ENCODE results near the gene CYTH1.

DNA sequence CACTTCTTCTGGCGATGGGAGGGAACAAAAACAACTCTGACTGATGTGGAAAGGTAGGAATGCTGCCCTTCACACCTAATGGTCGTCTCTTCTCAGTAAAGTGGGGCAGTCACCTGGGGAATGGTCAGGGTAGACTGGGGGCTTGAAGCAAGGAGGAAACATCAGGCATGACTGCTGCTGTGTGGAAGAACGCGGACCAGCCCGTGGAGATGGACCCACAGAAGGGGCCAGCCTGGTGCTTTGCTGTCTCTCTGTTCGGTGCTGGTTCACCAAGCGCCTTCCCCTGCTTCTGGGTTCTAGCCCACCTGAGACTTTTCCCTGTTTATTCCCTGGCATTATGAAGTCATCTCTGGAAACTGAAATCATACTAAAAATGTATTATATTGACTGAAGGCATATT is 108.7 kb downstream of the CYTH1 start:
- TF ChIP-seq, protein P1, sequence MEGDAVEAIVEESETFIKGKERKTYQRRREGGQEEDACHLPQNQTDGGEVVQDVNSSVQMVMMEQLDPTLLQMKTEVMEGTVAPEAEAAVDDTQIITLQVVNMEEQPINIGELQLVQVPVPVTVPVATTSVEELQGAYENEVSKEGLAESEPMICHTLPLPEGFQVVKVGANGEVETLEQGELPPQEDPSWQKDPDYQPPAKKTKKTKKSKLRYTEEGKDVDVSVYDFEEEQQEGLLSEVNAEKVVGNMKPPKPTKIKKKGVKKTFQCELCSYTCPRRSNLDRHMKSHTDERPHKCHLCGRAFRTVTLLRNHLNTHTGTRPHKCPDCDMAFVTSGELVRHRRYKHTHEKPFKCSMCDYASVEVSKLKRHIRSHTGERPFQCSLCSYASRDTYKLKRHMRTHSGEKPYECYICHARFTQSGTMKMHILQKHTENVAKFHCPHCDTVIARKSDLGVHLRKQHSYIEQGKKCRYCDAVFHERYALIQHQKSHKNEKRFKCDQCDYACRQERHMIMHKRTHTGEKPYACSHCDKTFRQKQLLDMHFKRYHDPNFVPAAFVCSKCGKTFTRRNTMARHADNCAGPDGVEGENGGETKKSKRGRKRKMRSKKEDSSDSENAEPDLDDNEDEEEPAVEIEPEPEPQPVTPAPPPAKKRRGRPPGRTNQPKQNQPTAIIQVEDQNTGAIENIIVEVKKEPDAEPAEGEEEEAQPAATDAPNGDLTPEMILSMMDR (IDR thresholded peaks at IDR 0.05), result no peak
- no peak for TF ChIP-seq TCF7L2 (IDR thresholded peaks at IDR 0.05; ENCODE audit: low read depth, low read length)
- TF ChIP-seq, protein P2, sequence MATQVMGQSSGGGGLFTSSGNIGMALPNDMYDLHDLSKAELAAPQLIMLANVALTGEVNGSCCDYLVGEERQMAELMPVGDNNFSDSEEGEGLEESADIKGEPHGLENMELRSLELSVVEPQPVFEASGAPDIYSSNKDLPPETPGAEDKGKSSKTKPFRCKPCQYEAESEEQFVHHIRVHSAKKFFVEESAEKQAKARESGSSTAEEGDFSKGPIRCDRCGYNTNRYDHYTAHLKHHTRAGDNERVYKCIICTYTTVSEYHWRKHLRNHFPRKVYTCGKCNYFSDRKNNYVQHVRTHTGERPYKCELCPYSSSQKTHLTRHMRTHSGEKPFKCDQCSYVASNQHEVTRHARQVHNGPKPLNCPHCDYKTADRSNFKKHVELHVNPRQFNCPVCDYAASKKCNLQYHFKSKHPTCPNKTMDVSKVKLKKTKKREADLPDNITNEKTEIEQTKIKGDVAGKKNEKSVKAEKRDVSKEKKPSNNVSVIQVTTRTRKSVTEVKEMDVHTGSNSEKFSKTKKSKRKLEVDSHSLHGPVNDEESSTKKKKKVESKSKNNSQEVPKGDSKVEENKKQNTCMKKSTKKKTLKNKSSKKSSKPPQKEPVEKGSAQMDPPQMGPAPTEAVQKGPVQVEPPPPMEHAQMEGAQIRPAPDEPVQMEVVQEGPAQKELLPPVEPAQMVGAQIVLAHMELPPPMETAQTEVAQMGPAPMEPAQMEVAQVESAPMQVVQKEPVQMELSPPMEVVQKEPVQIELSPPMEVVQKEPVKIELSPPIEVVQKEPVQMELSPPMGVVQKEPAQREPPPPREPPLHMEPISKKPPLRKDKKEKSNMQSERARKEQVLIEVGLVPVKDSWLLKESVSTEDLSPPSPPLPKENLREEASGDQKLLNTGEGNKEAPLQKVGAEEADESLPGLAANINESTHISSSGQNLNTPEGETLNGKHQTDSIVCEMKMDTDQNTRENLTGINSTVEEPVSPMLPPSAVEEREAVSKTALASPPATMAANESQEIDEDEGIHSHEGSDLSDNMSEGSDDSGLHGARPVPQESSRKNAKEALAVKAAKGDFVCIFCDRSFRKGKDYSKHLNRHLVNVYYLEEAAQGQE (IDR thresholded peaks at IDR 0.05; ENCODE audit: insufficient read depth in 1 of 2, low read depth in 2 of 2, low read length in 1 of 2), result no peak
- no peak for TF ChIP-seq SIN3A (IDR thresholded peaks at IDR 0.05; ENCODE audit: borderline replicate concordance, insufficient read depth, low read depth, low read length)
